Nucleus accumbens (tissue), 56 donors: ENCODE results near the gene OR5K4.

Source experiments
- DNase-seq, 56 donors: peaks; one replicate each; lab custom pipeline; 2025; lab: John Stamatoyannopoulos, UW

OR5K4 gene

GRCh38 chr3:98353554-98353953 is at the start of gene OR5K4:
OR5K4 (plus strand) TSS chr3:98353854; CDS start chr3:98353854, 0 bp downstream.
- DNase-seq: no peak

- DNase-seq: no peak
Observed at GRCh38 chr3:98322101-98322500, 31.6 kb upstream of the OR5K4 start.

GRCh38 chr3:98322686-98323085 is 31.0 kb upstream of the OR5K4 start:
- no peak for DNase-seq

- DNase-seq: no peak
Observed at GRCh38 chr3:98323425-98323824, 30.2 kb upstream of the OR5K4 start.

- DNase-seq: no peak
Observed at GRCh38 chr3:98325055-98325454, 28.6 kb upstream of the OR5K4 start.

- no peak for DNase-seq
Observed at GRCh38 chr3:98326105-98326893, 27.4 kb upstream of the OR5K4 start.

- DNase-seq: no peak
Observed at GRCh38 chr3:98326945-98327344, 26.7 kb upstream of the OR5K4 start.

GRCh38 chr3:98328933-98329332 is 24.7 kb upstream of the OR5K4 start:
- no peak for DNase-seq

- peak in 42 of 56 donors; percentile 2 to 73 (median 20) for DNase-seq
Observed at GRCh38 chr3:98329392-98330124, 24.1 kb upstream of the OR5K4 start.

GRCh38 chr3:98331329-98331728 is 22.3 kb upstream of the OR5K4 start:
- DNase-seq: no peak

GRCh38 chr3:98333989-98334606 is 19.6 kb upstream of the OR5K4 start:
- no peak for DNase-seq

- DNase-seq: no peak
Observed at GRCh38 chr3:98339031-98339430, 14.6 kb upstream of the OR5K4 start.

GRCh38 chr3:98341758-98342157 is 11.9 kb upstream of the OR5K4 start:
- DNase-seq: no peak

GRCh38 chr3:98343647-98344507 is 9.8 kb upstream of the OR5K4 start:
- peak in 6 of 56 donors; percentile 1 to 18 (median 5) for DNase-seq

- DNase-seq: no peak
Observed at GRCh38 chr3:98350082-98350481, 3.6 kb upstream of the OR5K4 start.

- no peak for DNase-seq
Observed at GRCh38 chr3:98359250-98359649, 5.6 kb downstream of the OR5K4 start.

GRCh38 chr3:98359993-98360675 is 6.5 kb downstream of the OR5K4 start:
- DNase-seq: no peak

- no peak for DNase-seq
Observed at GRCh38 chr3:98360681-98361080, 7.0 kb downstream of the OR5K4 start.

- DNase-seq: no peak
Observed at GRCh38 chr3:98361289-98361688, 7.6 kb downstream of the OR5K4 start.
